Measurements from ENCODE around the gene CACNG4.
"Not testable (repeated sequence)": the region's sequence is repeated elsewhere in the genome, so short reads cannot be mapped to it uniquely, and the experiment has no call there.

Gene CACNG4

GRCh38 chr17:66964930-66965800, 658 bp downstream of the CACNG4 start:
- peak; percentile 80 for DNase-seq

GRCh38 chr17:66965801-66966262, 1.3 kb downstream of the CACNG4 start:
- no peak for DNase-seq

- DNase-seq, result no peak
Measured at GRCh38 chr17:66966298-66966697, 1.8 kb downstream of the CACNG4 start.

GRCh38 chr17:66966704-66967418, 2.4 kb downstream of the CACNG4 start:
- DNase-seq, result no peak

- no peak for DNase-seq
Measured at GRCh38 chr17:66967837-66968543, 3.5 kb downstream of the CACNG4 start.

- no peak for DNase-seq
Measured at GRCh38 chr17:66968916-66969315, 4.4 kb downstream of the CACNG4 start.

- DNase-seq, result no peak
Measured at GRCh38 chr17:66970140-66970539, 5.6 kb downstream of the CACNG4 start.

GRCh38 chr17:66970797-66971196, 6.3 kb downstream of the CACNG4 start:
- DNase-seq, result no peak

GRCh38 chr17:66971264-66971663, 6.8 kb downstream of the CACNG4 start:
- DNase-seq, result no peak

GRCh38 chr17:66971730-66972441, 7.4 kb downstream of the CACNG4 start:
- DNase-seq, result no peak

GRCh38 chr17:66972442-66972830, 7.9 kb downstream of the CACNG4 start:
- DNase-seq, result not testable (repeated sequence)

- DNase-seq, result no peak
Measured at GRCh38 chr17:66975188-66975587, 10.7 kb downstream of the CACNG4 start.

GRCh38 chr17:66975614-66976378, 11.3 kb downstream of the CACNG4 start:
- no peak for DNase-seq

- DNase-seq, result no peak
Measured at GRCh38 chr17:66976379-66976663, 11.8 kb downstream of the CACNG4 start.

- DNase-seq, result no peak
Measured at GRCh38 chr17:66976781-66977201, 12.3 kb downstream of the CACNG4 start.

- no peak for DNase-seq
Measured at GRCh38 chr17:66978514-66979061, 14.1 kb downstream of the CACNG4 start.

- no peak for DNase-seq
Measured at GRCh38 chr17:66980896-66981295, 16.4 kb downstream of the CACNG4 start.

- DNase-seq, result no peak
Measured at GRCh38 chr17:66981983-66982508, 17.5 kb downstream of the CACNG4 start.

- no peak for DNase-seq
Measured at GRCh38 chr17:66983414-66984021, 19.0 kb downstream of the CACNG4 start.

- no peak for DNase-seq
Measured at GRCh38 chr17:66984730-66985129, 20.2 kb downstream of the CACNG4 start.

All from NCI-H2227 treated with DMSO at 0.1 percent for 48 hours (cell line).